K562 (cell line): Measurements from ENCODE around the gene TADA1. TPM values are rescaled to one million over a fixed set of nuclear protein-coding genes. Genes with fewer than 3 reads are reported as not detected.
A peak's percentile ranks its signal among the peaks of the same experiment; 100 is the strongest.

ENCODE experiments used
- ATAC-seq: fragments of 200-7000 bp; cut with Tn5 transposase; 3 replicates; pipeline ENCODE4 v1.9.1; 2020; ENCODE audit warnings: moderate library complexity
- BruUV-seq: library from RNA; stranded (reverse); fragments of 400-500 nt; replicated peaks from 2 replicates; lab custom pipeline; 2021; lab: Mats Ljungman, UMichigan
- CTCF ChIA-PET: fragments of 300-600 bp; formaldehyde crosslinking; extraction: SDS; loops from one replicate; lab custom pipeline; 2021; ENCODE audit warnings: low intra/inter-chr PET ratio; lab: Yijun Ruan, JAX
- POLR2A ChIA-PET: fragments of 300-600, 350-650 bp; sonication (Branson Sonifier 250); formaldehyde crosslinking; extraction: SDS; loops from one replicate; lab custom pipeline; 2021; ENCODE audit warnings: antibody characterized with exemption, inconsistent platforms; lab: Yijun Ruan, JAX
- DNase-seq, 4 experiments: peaks; one replicate each; pipeline versions ENCODE4 v3.0.0 to v3.0.0-alpha.2; 2011 to 2018; ENCODE audit warnings: low spot score in 3 of 4, mixed read lengths in 3 of 4; ENCODE audit errors: extremely low read depth in 1 of 4
- FAIRE-seq: peaks from 2 replicates; lab custom pipeline; 2011; peaks lifted over from hg19 to GRCh38; lab: Jason Lieb, UNC
- H2AFZ ChIP-seq: 2 replicates; pipeline ENCODE4 v1.6.0; 2011; ENCODE audit warnings: low read depth, low read length, control low read depth, inconsistent platforms
- H3K27ac ChIP-seq: fragments of 200-600 bp; 3 replicates; pipeline ENCODE4 v1.8.0; 2011; ENCODE audit warnings: low read depth, mild to moderate bottlenecking, control low read depth, inconsistent platforms, low read length, moderate library complexity, mixed read lengths; ENCODE audit errors: extremely low read depth
- H3K27me3 ChIP-seq, 2 experiments: fragments of 300-600 bp in 1 of 2; 2 replicates in 1 of 2; 3 replicates in 1 of 2; pipeline versions ENCODE4 v1.6.0 to v1.8.0; 2011; ENCODE audit warnings: inconsistent platforms in 2 of 2, low read length in 2 of 2, mild to moderate bottlenecking in 1 of 2, mixed read lengths in 1 of 2, moderate library complexity in 1 of 2; ENCODE audit not compliant: control insufficient read depth in 2 of 2, insufficient read depth in 2 of 2
- H3K36me3 ChIP-seq: fragments of 300-600 bp; 3 replicates; pipeline ENCODE4 v1.8.0; 2011; ENCODE audit warnings: mild to moderate bottlenecking, low read length, inconsistent platforms; ENCODE audit not compliant: control insufficient read depth, insufficient read depth
- H3K4me1 ChIP-seq, 2 experiments: fragments of 200-600 bp in 1 of 2; replicated peaks in 1 of 2; 2 replicates in 1 of 2; 3 replicates in 1 of 2; pipeline versions ENCODE4 v1.5.1 to v1.8.0; 2011; ENCODE audit warnings: inconsistent platforms in 2 of 2, low read length in 2 of 2, mild to moderate bottlenecking in 1 of 2, mixed read lengths in 1 of 2, moderate library complexity in 1 of 2; ENCODE audit not compliant: control insufficient read depth in 2 of 2, insufficient read depth in 2 of 2
- H3K4me2 ChIP-seq: 2 replicates; pipeline ENCODE4 v1.6.1; 2011; ENCODE audit warnings: low read length, control low read depth, inconsistent platforms, mixed read lengths; ENCODE audit not compliant: insufficient read depth
- H3K4me3 ChIP-seq: fragments of 200-600 bp; sonication (generic), shearing (Covaris generic); 2 replicates; pipeline ENCODE4 v1.5.1; 2016; ENCODE audit warnings: control low read depth, inconsistent platforms
- H3K79me2 ChIP-seq: fragments of 200-600 bp; 3 replicates; pipeline ENCODE4 v1.8.0; 2011; ENCODE audit warnings: low read length, inconsistent platforms; ENCODE audit not compliant: control insufficient read depth, insufficient read depth
- H3K9ac ChIP-seq, 2 experiments: 2 replicates each; pipeline versions ENCODE4 v1.6.0 to v1.6.1; 2011; ENCODE audit warnings: low read depth in 2 of 2, low read length in 2 of 2, control low read depth in 1 of 2, inconsistent platforms in 1 of 2, mild to moderate bottlenecking in 1 of 2, mixed read lengths in 1 of 2; ENCODE audit not compliant: insufficient read depth in 1 of 2
- H3K9me1 ChIP-seq: one replicate; pipeline ENCODE4 v1.6.0; 2011; ENCODE audit warnings: inconsistent platforms, mild to moderate bottlenecking, low read length, moderate library complexity; ENCODE audit not compliant: control insufficient read depth, insufficient read depth
- H3K9me3 ChIP-seq: replicated peaks from 2 replicates; pipeline ENCODE4 v1.5.1; 2011; ENCODE audit warnings: low read depth, low read length, inconsistent platforms; ENCODE audit not compliant: control insufficient read depth, insufficient read depth
- H4K20me1 ChIP-seq: replicated peaks from 2 replicates; pipeline ENCODE4 v1.6.1; 2011; ENCODE audit warnings: low read length, inconsistent platforms, mixed read lengths; ENCODE audit not compliant: control insufficient read depth, insufficient read depth
- NUFIP1 ChIP-seq: fragments of 450-650 bp; IDR thresholded peaks from 2 replicates; pipeline ENCODE4 v1.6.1; 2018; ENCODE audit not compliant: partially characterized antibody
- SMC3 ChIP-seq: conservative IDR thresholded peaks from 2 replicates; pipeline ENCODE4 v1.6.1; 2011; ENCODE audit warnings: low read depth, low read length, improper control_type of control experiment; ENCODE audit not compliant: insufficient read depth
- ZNF280B ChIP-seq: fragments of 250-450 bp; sonication (Bioruptor Pico); IDR thresholded peaks from 2 replicates; pipeline ENCODE4 v1.5.1; 2021; ENCODE audit warnings: mild to moderate bottlenecking
- ZNF507 ChIP-seq: conservative IDR thresholded peaks from 2 replicates; pipeline ENCODE4 v1.6.1; 2017; ENCODE audit warnings: missing genetic modification characterization, missing compliant biosample characterization
- WGBS: fragments of 100-300 bp; shearing (Covaris generic); methylation state at CpG from one replicate; pipeline ENCODE4 v1.1.6; 2016; ENCODE audit warnings: low coverage, mixed read lengths; ENCODE audit not compliant: insufficient coverage; ENCODE audit errors: missing lambda C conversion rate; 5-methylcytosine and 5-hydroxymethylcytosine counted together
- in situ Hi-C: fragments of 300-500 bp; cut with MboI; formaldehyde crosslinking; loops from 4 replicates; pipeline ENCODE4 v1.15.0; 2018; ENCODE audit warnings: inconsistent platforms, mixed read lengths
- intact Hi-C: fragments of 100-400 bp; cut with micrococcal nuclease; formaldehyde crosslinking; loops from 2 replicates; pipeline ENCODE4 v1.14.2; 2022
- polyA plus RNA-seq, 8 experiments: library from polyadenylated mRNA; depleted of rRNA in 4 of 8; stranded (reverse) in 5 of 8; unstranded in 3 of 8; fragments of >200 nt; fragmentation: Nextera tagmentation in 2 of 8; fragmentation: Illumina TruSeq in 1 of 8; extraction: Ambion mirVana in 2 of 8; extraction: Trizol in 1 of 8; gene quantifications; 2 replicates each; pipeline versions ENCODE4 v1.2.1 to v1.2.3, GENCODE V29; 2011 to 2014; ENCODE audit warnings: inconsistent platforms in 1 of 8, missing spikeins in 1 of 8
- total RNA-seq, 7 experiments: library from RNA; depleted of rRNA in 6 of 7; stranded (reverse); fragments of >200 nt in 6 of 7; fragmentation: Illumina TruSeq in 2 of 7; extraction: Trizol in 2 of 7; gene quantifications; 2 replicates each; pipeline versions ENCODE4 v1.2.1 to v1.2.3, GENCODE V29; 2011 to 2021; ENCODE audit warnings: low replicate concordance in 1 of 7
- TF ChIP-seq, protein P1 (sequence below), 3 experiments: IDR thresholded peaks in 2 of 3; conservative IDR thresholded peaks in 1 of 3; 2 replicates each; pipeline ENCODE4 v1.5.1; 2011 to 2012; ENCODE audit warnings: low read length in 3 of 3, mild to moderate bottlenecking in 3 of 3, control low read depth in 2 of 3, improper control_type of control experiment in 1 of 3, inconsistent platforms in 1 of 3, low read depth in 1 of 3, mixed read lengths in 1 of 3, moderate library complexity in 1 of 3; ENCODE audit not compliant: insufficient read depth in 2 of 3

Gene TADA1
- total and polyA plus RNA-seq, 9 of the 15 experiments (the other 6 are each of a cell fraction or from before 2014, with no cell fraction given) = 15.9 to 76.5 (median 28.7) TPM

DNA sequence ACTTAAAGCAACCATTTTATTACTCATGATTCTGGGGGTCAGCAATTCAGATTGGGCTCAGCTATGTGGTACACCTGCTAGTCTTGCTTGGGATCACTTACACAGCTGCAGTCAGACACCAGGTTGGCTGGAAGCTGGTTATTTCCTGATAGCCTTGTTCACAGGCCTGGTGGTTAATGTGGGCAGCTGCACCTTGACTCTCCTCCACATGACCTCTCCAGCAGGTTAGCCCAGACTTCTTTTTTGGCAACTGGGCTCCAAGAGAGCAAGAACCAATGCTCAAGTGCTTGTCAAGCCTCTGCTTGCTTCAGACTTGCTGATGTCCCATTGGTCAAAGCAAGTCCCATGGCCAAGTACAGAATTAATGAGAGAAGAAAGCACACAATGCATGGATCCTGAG lies 48.6 kb downstream of the TADA1 start:
- Histone ChIP-seq H3K27ac (no peak overlapping the region), H4K20me1 (no peaks in the 10 kb centered on the region), H2AFZ (no peak overlapping the region), H3K9me1 (no peaks in the 10 kb centered on the region), H3K4me1 (no peaks in the 10 kb centered on the region), H3K36me3 (no peaks in the 10 kb centered on the region), H3K79me2 (no peaks in the 10 kb centered on the region), H3K9ac (no peak overlapping the region), H3K4me3 (no peak overlapping the region), H3K9me3 (no peaks in the 10 kb centered on the region), H3K27me3 (peaks cover 0 to 3% of the 10 kb centered on the region in 2 experiments; a peak in 1 of 5 replicates), H3K4me2 (no peak overlapping the region)
- TF ChIP-seq NUFIP1 (no peak), ZNF507 (0 out of 2 replicates have a peak, but pooled peaks have one; percentile 33)
- ATAC-seq = no peak
- BruUV-seq = no TSS peak
- ChIA-PET POLR2A (interaction anchor here (0.6 kb wide), 1 partner anchor 309 kb away, joined by 3 read pairs; no protein-coding TSS in a partner anchor), CTCF (no interaction called here)
- in situ Hi-C loops = no loop called here
- no peak for FAIRE-seq
- intact Hi-C loops = no loop called here
- no peak for DNase-seq

DNA sequence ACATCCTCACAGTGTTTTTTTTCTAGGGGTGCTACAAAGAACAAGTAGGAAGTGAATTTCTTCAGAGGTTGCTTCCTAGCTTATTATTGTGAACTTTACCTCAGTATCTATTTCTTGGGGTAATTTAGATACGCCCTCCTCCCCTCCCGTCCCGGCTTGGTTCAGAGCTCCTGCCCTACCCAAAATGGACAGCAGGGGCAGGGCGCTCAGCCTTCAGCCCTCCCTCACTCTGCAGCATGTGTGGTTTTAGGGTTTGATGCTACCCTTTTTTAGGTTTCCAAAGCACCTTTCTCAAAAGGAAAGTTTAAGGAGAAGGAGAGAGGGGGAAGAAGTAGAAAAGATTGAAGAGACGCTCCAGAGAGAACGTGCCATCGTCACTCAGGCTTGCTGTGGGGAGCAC lies 53.7 kb downstream of the TADA1 start:
- in situ Hi-C loops = no loop called here
- peak; percentile 61 to 77 (median 70) for DNase-seq
- CTCF ChIA-PET = no interaction called here
- no peaks in the 10 kb centered on the region for H3K4me1 ChIP-seq
- no peaks in the 10 kb centered on the region for H3K36me3 ChIP-seq
- TF ChIP-seq SMC3 = 0 out of 2 replicates have a peak, but pooled peaks have one; percentile 21
- TF ChIP-seq, protein P1, sequence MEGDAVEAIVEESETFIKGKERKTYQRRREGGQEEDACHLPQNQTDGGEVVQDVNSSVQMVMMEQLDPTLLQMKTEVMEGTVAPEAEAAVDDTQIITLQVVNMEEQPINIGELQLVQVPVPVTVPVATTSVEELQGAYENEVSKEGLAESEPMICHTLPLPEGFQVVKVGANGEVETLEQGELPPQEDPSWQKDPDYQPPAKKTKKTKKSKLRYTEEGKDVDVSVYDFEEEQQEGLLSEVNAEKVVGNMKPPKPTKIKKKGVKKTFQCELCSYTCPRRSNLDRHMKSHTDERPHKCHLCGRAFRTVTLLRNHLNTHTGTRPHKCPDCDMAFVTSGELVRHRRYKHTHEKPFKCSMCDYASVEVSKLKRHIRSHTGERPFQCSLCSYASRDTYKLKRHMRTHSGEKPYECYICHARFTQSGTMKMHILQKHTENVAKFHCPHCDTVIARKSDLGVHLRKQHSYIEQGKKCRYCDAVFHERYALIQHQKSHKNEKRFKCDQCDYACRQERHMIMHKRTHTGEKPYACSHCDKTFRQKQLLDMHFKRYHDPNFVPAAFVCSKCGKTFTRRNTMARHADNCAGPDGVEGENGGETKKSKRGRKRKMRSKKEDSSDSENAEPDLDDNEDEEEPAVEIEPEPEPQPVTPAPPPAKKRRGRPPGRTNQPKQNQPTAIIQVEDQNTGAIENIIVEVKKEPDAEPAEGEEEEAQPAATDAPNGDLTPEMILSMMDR (IDR thresholded peaks at IDR 0.05 in 2 of 3, conservative IDR thresholded peaks at IDR 0.05 in 1 of 3; ENCODE audit: insufficient read depth in 2 of 3, low read depth in 1 of 3, low read length in 3 of 3) = peak; percentile 53 to 77 (median 65)
- no peak for TF ChIP-seq ZNF280B (CRISPR knock-in tag)
- no TSS peak for BruUV-seq
- no peaks in the 10 kb centered on the region for H3K79me2 ChIP-seq
- no peaks in the 10 kb centered on the region for H4K20me1 ChIP-seq
- H3K27ac ChIP-seq = no peak overlapping the region
- no peak overlapping the region for H3K4me2 ChIP-seq
- FAIRE-seq = peak; percentile 85
- no peaks in the 10 kb centered on the region for H3K27me3 ChIP-seq
- H3K4me3 ChIP-seq = no peak overlapping the region
- POLR2A ChIA-PET = interaction anchor here (1.3 kb wide), 2 partner anchors 11 kb away, joined by 4 read pairs; no protein-coding TSS in a partner anchor
- intact Hi-C loops = no loop called here
- peak overlapping the region; percentile 61 for H2AFZ ChIP-seq
- no peak overlapping the region for H3K9ac ChIP-seq
- 23% methylated on average over 7 of the region's 7 CpGs for WGBS
- no peaks in the 10 kb centered on the region for H3K9me1 ChIP-seq
- no peaks in the 10 kb centered on the region for H3K9me3 ChIP-seq
- peak; percentile 100 for ATAC-seq
